ENCODE results near the gene TULP4. TPM values are rescaled to one million over a fixed set of nuclear protein-coding genes. Genes with fewer than 3 reads are reported as not detected.

Gene TULP4
- total and polyA plus RNA-seq, 2 of the 8 experiments (the other 6 are each of a cell fraction or from before 2014, with no cell fraction given), result 7.7 to 51.6 TPM

DNA sequence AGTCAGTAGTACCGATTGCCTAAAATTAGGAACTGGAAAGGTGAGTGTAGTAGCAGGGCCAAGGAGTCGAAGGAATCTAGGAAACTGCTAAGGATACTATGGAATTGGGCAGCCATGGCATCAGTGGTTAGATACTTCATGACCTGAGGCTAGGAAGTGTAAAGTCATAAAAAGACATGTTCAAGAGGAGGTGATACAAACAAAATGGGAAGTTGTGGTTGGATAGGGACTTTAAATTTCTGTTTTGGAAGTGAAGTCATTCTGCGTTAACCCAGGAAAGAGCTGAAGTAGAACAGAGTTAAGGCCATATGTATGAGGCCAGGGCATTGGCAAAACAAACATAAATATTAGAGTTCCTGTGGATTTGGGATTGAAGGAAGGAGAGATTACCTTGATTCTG, 159.1 kb downstream of the TULP4 start:
- Histone ChIP-seq H4K20me1 (replicated peaks in 1 of 2; ENCODE audit: control insufficient read depth in 1 of 2, insufficient read depth in 2 of 2, low read length in 2 of 2) (peaks cover 4 to 10% of the 10 kb centered on the region in 2 experiments), H3K56ac (replicated peaks; ENCODE audit: insufficient read length, low read depth, low read length) (no peak overlapping the region), H3K4me2 (ENCODE audit: insufficient read depth in 1 of 2, low read depth in 2 of 2, low read length in 2 of 2) (no peak overlapping the region), H3K27me3 (replicated peaks in 1 of 4; ENCODE audit: control insufficient read depth in 3 of 4, extremely low read depth in 1 of 4, insufficient read depth in 3 of 4, low read length in 3 of 4) (peaks cover 29 to 53% (median 49%) of the 10 kb centered on the region in 4 experiments), H2BK20ac (ENCODE audit: low read length) (no peak overlapping the region), H3K27ac (ENCODE audit: low read depth, low read length) (no peak overlapping the region), H3K23ac (ENCODE audit: insufficient read length) (no peak overlapping the region), H2BK120ac (replicated peaks; ENCODE audit: low read depth, low read length) (no peak overlapping the region), H3K4me3 (ENCODE audit: extremely low read depth in 1 of 4, insufficient read depth in 2 of 4, low read depth in 3 of 4, low read length in 4 of 4) (no peak overlapping the region), H2AFZ (ENCODE audit: low read length) (no peak overlapping the region), H3K79me2 (ENCODE audit: control insufficient read depth in 1 of 2, insufficient read depth in 2 of 2, low read length in 2 of 2) (no peaks in the 10 kb centered on the region), H2BK15ac (ENCODE audit: low read length) (no peak overlapping the region), H3K36me3 (ENCODE audit: control insufficient read depth in 2 of 4, insufficient read depth in 4 of 4, low read length in 3 of 4) (peaks cover 0 to 8% (median 3%) of the 10 kb centered on the region in 4 experiments; a peak in 3 of 8 replicates), H4K5ac (ENCODE audit: insufficient read length, low read depth, low read length) (no peak overlapping the region), H4K91ac (replicated peaks; ENCODE audit: insufficient read length, low read length) (no peak overlapping the region), H3K4ac (replicated peaks; ENCODE audit: insufficient read length, low read depth, low read length) (no peak overlapping the region), H3K18ac (ENCODE audit: extremely low read depth, low read length) (no peak overlapping the region), H3K9me3 (ENCODE audit: insufficient read depth in 2 of 2, low read depth in 1 of 2, low read length in 1 of 2) (peaks cover 3 to 4% of the 10 kb centered on the region in 2 experiments; a peak in 2 of 4 replicates), H2AK5ac (ENCODE audit: low read depth, low read length) (no peak overlapping the region), H3K14ac (ENCODE audit: insufficient read length) (no peak overlapping the region), H2BK5ac (ENCODE audit: low read depth, low read length) (no peak overlapping the region), H3K9ac (replicated peaks in 1 of 4; ENCODE audit: extremely low read depth in 1 of 4, low read depth in 3 of 4, low read length in 3 of 4) (no peak overlapping the region), H3K4me1 (replicated peaks in 1 of 4; ENCODE audit: control insufficient read depth in 3 of 4, insufficient read depth in 4 of 4, low read length in 3 of 4) (peaks cover 0 to 10% (median 0%) of the 10 kb centered on the region in 4 experiments; a peak in 4 of 7 replicates), H3K23me2 (ENCODE audit: low read depth, low read length) (no peaks in the 10 kb centered on the region), H2BK12ac (ENCODE audit: low read depth, low read length) (no peak overlapping the region), H4K8ac (ENCODE audit: extremely low read depth, insufficient read depth, low read length) (no peak overlapping the region), H3K79me1 (ENCODE audit: low read depth, low read length) (no peaks in the 10 kb centered on the region)
- FAIRE-seq (no peak), DNase-seq (ENCODE audit: low read depth in 1 of 2, low spot score in 2 of 2) (no peak)
- CTCF ChIA-PET (ENCODE audit: partially characterized antibody), result interaction anchor here (2.3 kb wide), 1 partner anchor 25 kb away, joined by 9 read pairs; no protein-coding TSS in a partner anchor
- WGBS, 2 experiments (ENCODE audit: extremely low coverage in 1 of 2, insufficient coverage in 1 of 2, insufficient read length in 1 of 2, insufficient replicate concordance in 2 of 2, low coverage in 1 of 2, low lambda C conversion rate in 2 of 2, missing lambda C conversion rate in 1 of 2), result 87% methylated on average over 3 of the region's 3 CpGs; no CpG with 5 or more reads in 1 of the 2 experiments
- TF ChIP-seq ASH2L (IDR thresholded peaks at IDR 0.05; ENCODE audit: low read length), result no peak
- no peak for TF ChIP-seq HDAC6 (IDR thresholded peaks at IDR 0.05; ENCODE audit: low read depth, low read length)
- no peak for TF ChIP-seq SIN3A (conservative IDR thresholded peaks at IDR 0.05 in 1 of 2, IDR thresholded peaks at IDR 0.05 in 1 of 2; ENCODE audit: low read depth in 1 of 2, low read length in 2 of 2)
- POLR2A ChIA-PET (ENCODE audit: partially characterized antibody), result no interaction called here
